Subcutaneous adipose tissue (tissue), 4 donors: ENCODE data around the gene FSTL5. TPM values are rescaled to one million over a fixed set of nuclear protein-coding genes. Genes with fewer than 3 reads are reported as not detected.

Experiments used
- total RNA-seq, 4 donors: library from RNA; depleted of rRNA; stranded (reverse); fragments of >200 nt; gene quantifications; one replicate each; pipeline ENCODE4 v1.1.0, GENCODE V29; 2016
- TF ChIP-seq, protein P1 (sequence below): fragments of 450-650 bp; IDR thresholded peaks from one replicate; pipeline ENCODE4 v1.5.1; 2016; ENCODE audit warnings: low read depth, mild to moderate bottlenecking, control low read depth, antibody characterized with exemption, moderate library complexity

The FSTL5 gene
- total RNA-seq, 4 donors from 2014 or later = 0.33 TPM; not detected in 3

DNA sequence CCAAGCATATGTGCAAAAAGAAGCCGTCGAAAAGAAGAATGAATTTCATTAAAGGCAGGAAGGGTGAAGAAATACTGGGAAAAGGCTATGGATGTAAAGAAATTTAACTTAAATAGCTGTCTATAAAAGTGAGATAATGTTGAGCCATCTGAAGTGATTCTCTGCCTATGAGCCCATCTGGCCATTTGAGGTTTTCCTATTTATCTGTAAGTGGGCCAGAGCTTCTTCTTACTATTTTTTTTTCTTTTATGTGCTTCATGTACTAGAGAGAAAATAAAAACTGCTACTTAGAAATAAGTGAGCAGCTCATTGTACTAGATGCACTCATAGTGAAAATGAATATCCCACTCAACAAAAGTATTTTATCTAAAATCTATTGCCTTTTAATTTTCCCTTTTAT, 725.7 kb downstream of the FSTL5 start:
- TF ChIP-seq, protein P1, sequence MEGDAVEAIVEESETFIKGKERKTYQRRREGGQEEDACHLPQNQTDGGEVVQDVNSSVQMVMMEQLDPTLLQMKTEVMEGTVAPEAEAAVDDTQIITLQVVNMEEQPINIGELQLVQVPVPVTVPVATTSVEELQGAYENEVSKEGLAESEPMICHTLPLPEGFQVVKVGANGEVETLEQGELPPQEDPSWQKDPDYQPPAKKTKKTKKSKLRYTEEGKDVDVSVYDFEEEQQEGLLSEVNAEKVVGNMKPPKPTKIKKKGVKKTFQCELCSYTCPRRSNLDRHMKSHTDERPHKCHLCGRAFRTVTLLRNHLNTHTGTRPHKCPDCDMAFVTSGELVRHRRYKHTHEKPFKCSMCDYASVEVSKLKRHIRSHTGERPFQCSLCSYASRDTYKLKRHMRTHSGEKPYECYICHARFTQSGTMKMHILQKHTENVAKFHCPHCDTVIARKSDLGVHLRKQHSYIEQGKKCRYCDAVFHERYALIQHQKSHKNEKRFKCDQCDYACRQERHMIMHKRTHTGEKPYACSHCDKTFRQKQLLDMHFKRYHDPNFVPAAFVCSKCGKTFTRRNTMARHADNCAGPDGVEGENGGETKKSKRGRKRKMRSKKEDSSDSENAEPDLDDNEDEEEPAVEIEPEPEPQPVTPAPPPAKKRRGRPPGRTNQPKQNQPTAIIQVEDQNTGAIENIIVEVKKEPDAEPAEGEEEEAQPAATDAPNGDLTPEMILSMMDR = no peak

DNA sequence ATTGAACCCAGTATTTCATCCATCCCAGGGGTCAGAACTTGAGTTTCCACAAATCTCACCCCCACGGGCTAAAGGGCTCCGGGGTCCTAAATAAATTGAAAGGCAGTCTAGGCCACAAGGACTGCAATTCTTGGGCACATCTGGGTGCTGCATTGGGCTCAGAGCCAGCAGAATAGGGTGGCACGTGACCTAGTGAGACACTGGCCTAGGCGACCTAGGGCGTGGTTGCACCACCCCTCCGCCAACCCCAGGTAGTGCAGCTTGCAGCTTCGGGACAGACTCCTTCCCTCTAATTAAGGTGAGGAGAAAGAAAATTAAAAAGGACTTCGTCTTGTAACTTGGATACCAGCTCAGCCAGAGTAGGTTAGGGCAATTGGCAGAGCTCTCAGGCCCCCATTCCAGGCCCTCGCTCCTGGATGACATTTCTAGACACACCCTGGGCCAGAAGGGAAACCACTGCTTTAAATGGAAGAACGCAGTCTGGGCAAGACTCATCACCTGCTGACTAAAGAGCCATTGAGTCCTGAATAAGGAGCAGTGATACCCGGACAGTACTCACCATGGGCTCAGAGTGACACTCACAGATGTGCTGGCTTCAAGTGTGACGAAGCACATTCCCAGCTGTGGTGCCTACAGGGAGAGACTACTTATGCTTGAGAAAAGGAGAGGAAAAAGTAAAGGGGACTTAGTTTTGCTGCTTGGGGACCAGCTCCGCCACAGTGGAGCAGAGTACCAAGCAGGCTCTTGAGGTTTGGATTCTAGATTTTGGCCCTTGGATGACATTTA, 735.4 kb downstream of the FSTL5 start:
- TF ChIP-seq, protein P1 = no peak

DNA sequence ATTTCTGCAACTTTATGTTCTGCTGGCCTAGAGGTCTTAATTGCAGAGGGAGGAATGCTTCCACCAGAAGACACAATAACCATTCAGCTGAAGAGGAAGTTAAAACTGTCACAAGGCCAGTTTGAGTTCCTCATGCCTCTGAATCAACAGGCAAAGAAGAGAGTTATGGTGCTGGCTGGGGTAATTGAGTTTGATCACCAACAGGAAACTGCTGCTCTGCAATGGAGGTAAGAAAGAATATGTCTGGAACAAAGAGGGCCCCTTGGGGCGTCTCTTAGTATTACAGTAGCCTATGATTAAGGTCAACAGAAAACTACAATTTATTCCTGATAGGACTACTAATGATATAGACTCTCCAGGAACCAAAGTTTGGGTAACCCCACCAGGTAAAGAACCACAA, 744.0 kb downstream of the FSTL5 start:
- TF ChIP-seq, protein P1 = no peak

DNA sequence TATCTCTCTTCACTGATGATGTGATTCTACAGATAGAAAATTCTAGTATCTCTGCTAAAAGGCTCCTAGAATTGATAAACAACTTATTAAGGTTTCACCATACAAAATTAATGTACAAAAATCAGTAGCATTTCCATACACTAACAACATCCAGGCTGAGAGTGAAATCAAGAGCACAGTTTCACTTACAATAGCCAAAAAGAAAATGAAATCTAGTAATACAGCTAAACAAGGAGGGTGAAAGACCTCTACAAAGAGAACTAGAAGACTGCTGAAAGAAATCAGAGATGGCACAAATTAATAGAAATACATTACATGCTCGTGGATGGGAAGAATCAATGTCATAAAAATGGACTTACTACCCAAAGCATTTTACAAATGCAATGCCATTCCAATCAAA, 751.9 kb downstream of the FSTL5 start:
- TF ChIP-seq, protein P1 = no peak

DNA sequence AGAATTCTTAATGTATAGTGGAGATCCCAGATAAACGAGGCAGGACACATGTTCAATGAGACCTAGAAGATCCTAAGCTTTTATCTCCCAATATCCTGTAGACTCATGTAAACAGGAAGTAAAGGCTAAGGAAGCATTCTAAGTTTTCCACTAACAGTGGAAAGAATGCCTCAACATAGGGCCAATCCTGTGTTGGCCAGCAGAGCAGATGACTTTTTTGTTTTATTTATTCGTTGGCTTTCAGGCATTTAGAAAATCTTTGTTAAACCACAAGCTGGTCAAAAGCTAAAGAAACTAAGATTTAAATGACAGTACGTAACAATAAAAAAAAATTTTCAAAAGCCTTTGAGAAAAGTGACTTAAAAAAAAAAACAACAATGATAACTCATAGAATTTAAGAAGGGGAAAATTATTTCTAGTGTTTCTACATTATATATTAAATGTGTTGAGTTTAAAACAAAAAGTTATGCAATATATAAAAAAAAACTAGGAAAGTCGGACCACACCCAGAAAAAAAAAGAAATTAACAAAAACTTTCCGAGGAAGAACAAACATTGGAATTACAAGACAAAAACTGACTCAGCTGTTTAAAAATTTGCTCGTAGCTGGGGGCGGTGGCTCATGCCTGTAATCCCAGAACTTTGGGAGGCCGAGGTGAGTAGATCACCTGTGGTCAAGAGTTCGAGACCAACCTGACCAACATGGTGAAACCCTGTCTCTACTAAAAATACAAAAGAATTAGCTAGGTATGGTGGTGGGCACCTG, 759.3 kb downstream of the FSTL5 start:
- TF ChIP-seq, protein P1 = no peak

DNA sequence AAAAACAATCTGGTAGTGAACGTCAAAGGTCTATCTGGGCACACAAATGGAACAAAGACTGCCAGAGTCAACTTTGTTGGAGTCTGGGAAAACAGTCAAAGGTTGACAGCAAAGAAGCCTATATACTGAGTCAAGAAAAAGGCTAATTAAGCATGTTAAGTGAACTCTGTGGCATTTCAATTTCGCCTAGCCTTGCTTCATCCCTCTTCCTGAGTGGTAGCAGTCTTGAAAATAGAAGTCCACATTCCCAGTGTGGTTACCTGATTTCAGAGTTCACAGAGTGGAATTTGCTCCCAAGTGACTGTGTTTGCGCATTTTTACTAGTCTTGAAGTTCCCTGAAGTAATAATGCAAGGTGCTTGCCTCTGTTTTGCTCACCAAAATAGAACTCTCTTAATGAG, 760.0 kb downstream of the FSTL5 start:
- TF ChIP-seq, protein P1 = no peak

DNA sequence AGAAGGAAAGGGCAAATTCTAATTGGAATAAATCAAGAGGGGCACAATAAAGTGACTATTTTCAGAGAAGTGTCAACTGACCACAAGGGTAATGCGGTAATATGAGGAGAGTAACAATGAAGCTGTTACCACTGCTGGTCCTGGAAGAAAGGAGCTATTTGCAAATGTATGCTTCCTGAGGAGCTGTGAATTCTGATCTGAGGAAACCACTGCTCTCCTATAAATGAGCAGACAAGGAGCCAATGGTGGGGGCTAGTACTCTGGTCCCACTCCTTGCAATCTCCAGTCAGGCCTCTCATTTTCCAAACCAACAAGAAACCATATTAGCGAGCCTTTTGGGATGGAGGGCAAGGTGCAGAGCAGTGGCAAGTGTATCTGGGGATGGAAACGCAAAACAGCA, 770.2 kb downstream of the FSTL5 start:
- TF ChIP-seq, protein P1 = no peak
